GM12873 (cell line): ENCODE results near the gene PIP5KL1.

Experiments
- TF ChIP-seq, protein P1 (sequence below): IDR thresholded peaks from 2 replicates; pipeline ENCODE4 v1.5.1; 2012; ENCODE audit warnings: low read depth, mild to moderate bottlenecking, moderate library complexity, low read length, control low read depth; ENCODE audit not compliant: insufficient read depth; ENCODE audit errors: missing control alignments

PIP5KL1 gene

DNA sequence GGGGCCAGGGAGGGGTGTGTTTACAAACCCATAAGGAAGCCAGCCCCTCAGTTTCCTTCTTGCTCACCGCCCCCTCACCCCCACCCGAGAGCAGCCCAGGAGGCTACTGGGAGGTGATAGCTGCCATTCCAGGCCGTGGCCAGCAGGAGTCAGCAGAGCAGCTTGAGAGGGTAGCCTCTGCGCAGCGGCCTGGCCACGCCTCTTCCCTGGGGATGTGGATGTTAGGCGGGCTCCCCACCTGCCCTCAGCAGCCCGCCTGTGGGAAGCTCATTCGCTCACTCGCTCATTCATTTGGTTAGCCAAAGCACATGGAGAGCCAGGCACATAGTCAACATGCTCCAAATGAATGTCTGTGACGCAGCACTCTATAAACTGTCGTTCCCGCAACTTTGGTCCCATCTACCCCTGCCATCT is 13.2 kb upstream of the PIP5KL1 start:
- TF ChIP-seq, protein P1, sequence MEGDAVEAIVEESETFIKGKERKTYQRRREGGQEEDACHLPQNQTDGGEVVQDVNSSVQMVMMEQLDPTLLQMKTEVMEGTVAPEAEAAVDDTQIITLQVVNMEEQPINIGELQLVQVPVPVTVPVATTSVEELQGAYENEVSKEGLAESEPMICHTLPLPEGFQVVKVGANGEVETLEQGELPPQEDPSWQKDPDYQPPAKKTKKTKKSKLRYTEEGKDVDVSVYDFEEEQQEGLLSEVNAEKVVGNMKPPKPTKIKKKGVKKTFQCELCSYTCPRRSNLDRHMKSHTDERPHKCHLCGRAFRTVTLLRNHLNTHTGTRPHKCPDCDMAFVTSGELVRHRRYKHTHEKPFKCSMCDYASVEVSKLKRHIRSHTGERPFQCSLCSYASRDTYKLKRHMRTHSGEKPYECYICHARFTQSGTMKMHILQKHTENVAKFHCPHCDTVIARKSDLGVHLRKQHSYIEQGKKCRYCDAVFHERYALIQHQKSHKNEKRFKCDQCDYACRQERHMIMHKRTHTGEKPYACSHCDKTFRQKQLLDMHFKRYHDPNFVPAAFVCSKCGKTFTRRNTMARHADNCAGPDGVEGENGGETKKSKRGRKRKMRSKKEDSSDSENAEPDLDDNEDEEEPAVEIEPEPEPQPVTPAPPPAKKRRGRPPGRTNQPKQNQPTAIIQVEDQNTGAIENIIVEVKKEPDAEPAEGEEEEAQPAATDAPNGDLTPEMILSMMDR: peak; percentile 96

DNA sequence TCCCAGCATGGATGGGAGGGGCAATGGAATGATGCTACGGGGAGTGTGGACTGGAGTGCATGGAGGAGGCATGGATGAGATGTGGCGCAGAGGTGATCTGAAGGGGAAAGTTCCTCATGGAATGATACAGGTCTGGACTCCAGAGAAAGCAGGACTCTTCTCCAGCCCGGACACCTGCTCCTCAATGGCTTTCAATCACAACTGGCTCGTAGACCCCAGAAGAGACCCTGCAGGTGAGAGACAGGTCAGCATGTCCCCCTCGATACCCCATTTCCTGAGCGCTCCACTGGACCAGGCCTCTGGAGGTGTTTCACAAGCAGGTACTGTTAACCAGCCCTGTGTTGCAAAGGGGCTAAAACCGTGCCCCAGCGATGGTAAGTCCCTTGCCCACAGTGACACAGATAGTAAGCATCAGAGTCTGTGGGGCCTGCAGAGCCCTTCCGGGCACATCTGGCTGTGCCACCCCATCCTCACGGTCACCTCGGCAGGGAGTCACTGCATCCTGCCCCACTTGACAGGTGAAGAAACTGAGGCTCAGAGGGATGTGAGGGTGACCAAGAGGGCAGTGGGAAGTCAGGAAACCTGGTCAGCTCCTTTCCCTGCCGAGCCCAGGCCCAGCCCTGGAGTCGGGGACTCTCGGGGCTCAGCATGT is 12.6 kb upstream of the PIP5KL1 start:
- TF ChIP-seq, protein P1: no peak

DNA sequence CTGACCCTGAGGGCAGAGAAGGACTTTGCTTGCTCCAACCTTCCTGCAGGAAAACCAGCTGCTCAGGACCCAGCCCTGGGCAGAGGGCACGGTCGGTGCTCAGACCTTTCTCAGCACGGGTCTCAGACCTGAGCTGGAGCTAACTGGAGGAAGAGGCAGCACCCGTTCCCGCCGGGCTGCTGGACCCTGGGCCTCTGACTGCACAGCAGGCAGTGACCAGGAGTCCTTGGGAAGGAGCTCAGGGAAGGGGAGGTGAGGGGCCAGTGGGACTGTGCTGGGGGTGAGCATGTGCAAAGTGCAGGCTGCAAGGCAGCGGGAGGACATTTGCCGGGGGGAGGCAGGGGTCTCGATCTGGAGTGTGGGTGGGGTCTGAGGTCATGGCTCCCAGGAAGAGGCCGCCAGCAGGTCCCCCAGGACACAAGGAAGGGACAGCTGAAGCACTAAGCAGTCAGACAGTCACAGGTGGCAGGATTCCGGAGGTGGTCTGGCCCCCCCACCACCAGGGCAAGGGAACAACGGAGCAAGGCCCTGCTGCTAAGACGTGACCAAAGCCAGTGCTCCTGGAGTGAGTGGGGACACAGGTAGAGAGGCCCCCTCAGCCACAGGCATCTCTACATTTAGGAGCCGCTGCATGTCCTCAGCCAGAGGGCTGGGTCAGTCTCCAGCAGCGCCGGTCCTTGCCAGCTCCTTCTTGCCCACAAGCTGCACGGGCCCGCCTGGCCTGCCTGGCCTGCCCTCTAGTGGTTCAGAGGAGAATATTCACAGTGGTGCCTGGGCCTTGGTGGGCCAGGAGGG is 11.8 kb upstream of the PIP5KL1 start:
- TF ChIP-seq, protein P1: peak; percentile 87

DNA sequence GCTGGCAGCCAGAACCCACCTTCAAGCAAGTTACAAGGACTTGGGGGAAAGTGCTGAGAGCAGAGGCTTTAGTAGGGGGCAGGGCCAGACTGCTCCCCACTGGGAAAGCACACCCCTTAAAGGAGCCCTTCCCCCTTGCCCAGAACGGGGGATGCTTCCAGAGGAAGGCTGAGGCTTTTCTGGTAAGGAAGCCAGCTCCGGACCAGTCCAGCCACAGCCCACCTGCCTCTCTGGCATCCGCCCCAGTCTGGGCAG is 11.3 kb upstream of the PIP5KL1 start:
- TF ChIP-seq, protein P1: no peak

DNA sequence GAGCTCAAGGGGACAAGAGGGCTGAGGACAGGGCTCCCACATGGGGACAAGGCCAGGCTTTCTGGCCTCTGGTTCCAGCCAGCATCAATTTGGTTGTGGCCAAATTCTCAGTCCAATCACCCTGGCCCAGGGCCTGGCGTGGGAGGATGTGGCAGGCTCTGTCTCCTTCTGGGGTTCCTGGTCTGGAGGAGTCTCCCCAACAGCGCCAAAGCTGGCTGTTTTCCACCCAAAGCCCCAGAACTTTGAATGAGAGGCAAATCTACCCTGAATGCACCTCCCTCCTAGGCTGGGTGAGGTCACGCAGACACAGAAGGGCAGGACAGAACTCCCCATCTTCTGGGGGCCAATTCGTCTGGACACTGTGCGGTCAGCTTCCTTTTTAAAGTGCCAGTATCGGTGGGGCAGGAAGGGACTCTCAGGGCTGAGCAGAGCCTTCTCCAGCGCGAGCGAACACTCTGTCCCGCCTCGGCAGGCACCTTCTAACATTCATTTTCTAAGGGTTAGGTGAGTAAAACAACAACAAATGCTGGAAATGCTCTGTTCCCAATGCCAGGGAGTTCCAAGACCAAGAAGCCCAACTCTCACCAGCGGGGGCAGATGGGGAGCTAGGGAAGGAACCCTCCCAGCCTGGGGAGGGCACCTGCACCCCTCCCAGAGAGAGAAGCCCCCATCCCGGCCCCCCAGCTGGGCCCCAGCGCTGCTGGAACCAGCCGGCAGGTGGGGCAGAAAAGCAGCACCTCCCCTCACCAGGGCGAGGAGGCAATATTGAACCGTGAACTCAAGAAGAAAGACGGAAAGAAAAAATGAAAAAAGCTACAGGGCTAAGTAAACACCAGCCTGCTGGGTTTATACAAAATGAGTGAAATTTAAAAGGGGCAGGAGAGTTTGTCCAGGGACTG is 10.7 kb upstream of the PIP5KL1 start:
- TF ChIP-seq, protein P1: no peak

DNA sequence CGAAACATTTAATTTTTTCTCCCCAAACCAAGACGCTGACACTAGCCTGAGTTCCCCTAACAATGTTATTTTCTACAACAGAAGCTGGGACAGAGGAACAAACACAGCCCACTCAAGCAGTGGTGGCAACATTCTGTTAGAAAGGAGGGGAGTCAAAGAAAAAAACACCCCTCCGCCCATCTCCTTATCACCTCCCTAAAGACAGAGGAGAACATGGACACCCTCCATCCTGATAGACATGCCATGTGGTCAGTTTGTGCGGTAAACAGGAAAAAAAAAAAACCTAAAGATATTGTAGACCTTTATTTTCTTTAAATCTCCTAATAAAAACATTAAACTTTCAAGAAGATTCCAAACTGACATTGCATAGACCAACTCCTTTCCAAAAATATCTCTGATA is 10.0 kb upstream of the PIP5KL1 start:
- TF ChIP-seq, protein P1: no peak

DNA sequence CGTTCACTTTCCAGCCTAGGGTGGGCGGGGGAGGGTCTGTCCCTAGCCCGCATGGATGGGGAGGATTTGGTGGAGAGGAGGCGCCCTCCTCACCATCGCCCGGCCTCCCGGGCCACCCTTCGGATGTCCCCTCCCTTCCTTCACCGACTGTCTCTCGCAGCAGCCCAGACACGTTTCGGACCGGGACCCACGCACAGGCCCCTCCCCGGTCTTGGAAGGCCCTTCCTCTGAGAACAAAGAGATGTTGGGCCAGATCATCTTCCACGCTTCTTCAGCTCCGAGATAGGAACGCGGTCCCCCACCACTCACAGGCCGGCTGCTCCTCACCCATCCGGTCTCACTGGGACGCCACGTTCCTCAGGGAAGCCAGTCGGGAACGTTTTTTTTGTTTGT is 7.7 kb upstream of the PIP5KL1 start:
- TF ChIP-seq, protein P1: no peak
